SK-N-DZ (cell line): Measurements from ENCODE around the gene CDT1. TPM values are rescaled to one million over a fixed set of nuclear protein-coding genes. Genes with fewer than 3 reads are reported as not detected.

Experiments
- DNase-seq: peaks from one replicate; pipeline ENCODE4 v3.0.0-alpha.2; 2015; ENCODE audit warnings: low spot score
- polyA plus RNA-seq, 2 experiments: library from polyadenylated mRNA; depleted of rRNA; stranded (reverse); fragments of >200 nt; gene quantifications; 2 replicates each; pipeline ENCODE4 v1.2.3, GENCODE V29; 2014

The CDT1 gene
- polyA plus RNA-seq (2014; cell fraction: cytosol; rRNA removed), result 77.2 and 112 TPM in 2 replicates
- polyA plus RNA-seq (2014; cell fraction: nucleus; rRNA removed), result 39.4 and 47.6 TPM in 2 replicates

- DNase-seq, result peak; percentile 85
These were observed at the start of gene CDT1 for GRCh38 chr16:88803264-88803987. TSS of gene CDT1 (plus strand) at chr16:88803789. CDS start at chr16:88803832, 43 bp downstream.

GRCh38 chr16:88754109-88754911, 49.3 kb upstream of the CDT1 start:
- DNase-seq, result no peak

- DNase-seq, result peak; percentile 69
These were observed 48.5 kb upstream of the CDT1 start for GRCh38 chr16:88754912-88755744.

GRCh38 chr16:88755745-88756443, 47.7 kb upstream of the CDT1 start:
- DNase-seq, result no peak

- no peak for DNase-seq
These were observed 45.2 kb upstream of the CDT1 start for GRCh38 chr16:88758227-88758943.

GRCh38 chr16:88758944-88759244, 44.7 kb upstream of the CDT1 start:
- no peak for DNase-seq

- peak; percentile 91 for DNase-seq
These were observed 44.2 kb upstream of the CDT1 start for GRCh38 chr16:88759245-88759975.

- no peak for DNase-seq
These were observed 43.6 kb upstream of the CDT1 start for GRCh38 chr16:88759976-88760350.

- DNase-seq, result no peak
These were observed 43.0 kb upstream of the CDT1 start for GRCh38 chr16:88760424-88761142.

- no peak for DNase-seq
These were observed 42.5 kb upstream of the CDT1 start for GRCh38 chr16:88761143-88761534.

GRCh38 chr16:88761830-88762229, 41.8 kb upstream of the CDT1 start:
- no peak for DNase-seq

GRCh38 chr16:88762258-88762870, 41.2 kb upstream of the CDT1 start:
- DNase-seq, result no peak

- no peak for DNase-seq
These were observed 40.6 kb upstream of the CDT1 start for GRCh38 chr16:88762941-88763340.

GRCh38 chr16:88763502-88764053, 40.0 kb upstream of the CDT1 start:
- no peak for DNase-seq

- no peak for DNase-seq
These were observed 39.5 kb upstream of the CDT1 start for GRCh38 chr16:88764080-88764479.

GRCh38 chr16:88764913-88765349, 38.7 kb upstream of the CDT1 start:
- no peak for DNase-seq

GRCh38 chr16:88766975-88767374, 36.6 kb upstream of the CDT1 start:
- no peak for DNase-seq

- no peak for DNase-seq
These were observed 36.0 kb upstream of the CDT1 start for GRCh38 chr16:88767546-88768070.
